HepG2 (cell line): ENCODE data around the gene STC2. TPM values are rescaled to one million over a fixed set of nuclear protein-coding genes. Genes with fewer than 3 reads are reported as not detected.

Experiments
- CCDC6 ChIP-seq: sonication (generic); formaldehyde crosslinking; IDR thresholded peaks from 2 replicates; pipeline ENCODE4 v1.8.1; 2022; ENCODE audit warnings: mild to moderate bottlenecking, missing genetic modification reagents, moderate library complexity
- FLYWCH1 ChIP-seq: sonication (generic); formaldehyde crosslinking; IDR thresholded peaks from 2 replicates; pipeline ENCODE4 v1.8.1; 2023; ENCODE audit warnings: mild to moderate bottlenecking, missing genetic modification reagents
- HDAC1 ChIP-seq: sonication (generic); formaldehyde crosslinking; IDR thresholded peaks from 2 replicates; pipeline ENCODE4 v1.5.1; 2020; ENCODE audit warnings: mild to moderate bottlenecking, missing genetic modification reagents
- HNF1B ChIP-seq: sonication (generic); formaldehyde crosslinking; IDR thresholded peaks from 2 replicates; pipeline ENCODE4 v1.5.1; 2020; ENCODE audit warnings: mild to moderate bottlenecking, moderate library complexity, missing genetic modification reagents
- IRF9 ChIP-seq: sonication (generic); formaldehyde crosslinking; IDR thresholded peaks from 2 replicates; pipeline ENCODE4 v1.8.0; 2022; ENCODE audit warnings: missing genetic modification reagents, mild to moderate bottlenecking, borderline replicate concordance
- NR2F6 ChIP-seq, 2 experiments: IDR thresholded peaks; 2 replicates each; pipeline ENCODE4 v1.6.1; 2016; ENCODE audit warnings: antibody characterized with exemption in 1 of 2, mild to moderate bottlenecking in 1 of 2
- PRMT3 ChIP-seq: sonication (generic); formaldehyde crosslinking; IDR thresholded peaks from 2 replicates; pipeline ENCODE4 v1.8.1; 2022; ENCODE audit warnings: low read depth, mild to moderate bottlenecking, moderate library complexity, missing genetic modification reagents, borderline replicate concordance
- RXRB ChIP-seq: IDR thresholded peaks from 2 replicates; pipeline ENCODE4 v1.6.1; 2016; ENCODE audit warnings: borderline replicate concordance, missing genetic modification reagents, missing compliant biosample characterization
- YEATS4 ChIP-seq: sonication (generic); formaldehyde crosslinking; IDR thresholded peaks from 2 replicates; pipeline ENCODE4 v1.4.0; 2020; ENCODE audit warnings: missing genetic modification reagents, borderline replicate concordance
- ZBTB25 ChIP-seq: IDR thresholded peaks from 2 replicates; pipeline ENCODE4 v1.6.1; 2018; ENCODE audit warnings: missing genetic modification reagents
- ZFYVE20 ChIP-seq: sonication (generic); formaldehyde crosslinking; IDR thresholded peaks from 2 replicates; pipeline ENCODE4 v1.8.0; 2023; ENCODE audit warnings: low read depth, mild to moderate bottlenecking, moderate library complexity, missing genetic modification reagents, borderline replicate concordance
- ZNF124 ChIP-seq: sonication (generic); formaldehyde crosslinking; IDR thresholded peaks from 2 replicates; pipeline ENCODE4 v1.4.0; 2020; ENCODE audit warnings: missing genetic modification reagents
- ZNF326 ChIP-seq: sonication (generic); formaldehyde crosslinking; IDR thresholded peaks from 2 replicates; pipeline ENCODE4 v1.4.0; 2020; ENCODE audit warnings: missing genetic modification reagents, borderline replicate concordance
- ZNF44 ChIP-seq: sonication (generic); formaldehyde crosslinking; IDR thresholded peaks from 2 replicates; pipeline ENCODE4 v1.5.1; 2020; ENCODE audit warnings: mild to moderate bottlenecking, missing genetic modification reagents
- ZNF549 ChIP-seq: sonication (generic); formaldehyde crosslinking; IDR thresholded peaks from 2 replicates; pipeline ENCODE4 v1.5.0; 2020; ENCODE audit warnings: missing genetic modification reagents
- ZNF724P ChIP-seq: sonication (generic); formaldehyde crosslinking; IDR thresholded peaks from 2 replicates; pipeline ENCODE4 v1.8.0; 2022; ENCODE audit warnings: missing genetic modification reagents, borderline replicate concordance
- ZNF768 ChIP-seq: sonication (generic); formaldehyde crosslinking; IDR thresholded peaks from 2 replicates; pipeline ENCODE4 v1.4.0; 2020; ENCODE audit warnings: missing genetic modification reagents
- polyA plus RNA-seq, 8 experiments: library from polyadenylated mRNA; depleted of rRNA in 3 of 8; stranded (reverse) in 7 of 8; unstranded in 1 of 8; fragments of >200 nt; fragmentation: Illumina TruSeq in 4 of 8; extraction: Trizol in 4 of 8; gene quantifications; 2 replicates each; pipeline versions ENCODE4 v1.2.1 to v1.2.3, GENCODE V29; 2011 to 2016; ENCODE audit warnings: low read depth in 4 of 8, missing spikeins in 1 of 8, mixed read lengths in 1 of 8; ENCODE audit not compliant: insufficient read depth in 1 of 8
- total RNA-seq, 5 experiments: library from RNA; depleted of rRNA; stranded (reverse); fragments of >200 nt; fragmentation: Illumina TruSeq; extraction: Trizol; gene quantifications; 2 replicates each; pipeline ENCODE4 v1.2.3, GENCODE V29; 2016; ENCODE audit warnings: low read depth in 1 of 5
- TF ChIP-seq, protein P1 (sequence below): sonication (generic); formaldehyde crosslinking; conservative IDR thresholded peaks from 2 replicates; pipeline ENCODE4 v1.4.0; 2020; ENCODE audit warnings: missing genetic modification reagents
- TF ChIP-seq, protein P2 (sequence below): IDR thresholded peaks from 2 replicates; pipeline ENCODE4 v1.6.1; 2016
- TF ChIP-seq, protein P3 (sequence below): IDR thresholded peaks from 2 replicates; pipeline ENCODE4 v1.6.1; 2018; ENCODE audit warnings: missing genetic modification reagents, mild to moderate bottlenecking, missing compliant biosample characterization

The STC2 gene
- total and polyA plus RNA-seq, 2 of the 13 experiments (the other 11 are each of a cell fraction or from before 2014, with no cell fraction given), result 27.1 to 69.2 TPM

- TF ChIP-seq ZNF124 (peak; percentile 31; the same call in 1 of the 2 replicates), ZNF326 (CRISPR knock-in tag) (no peak), ZNF44 (CRISPR knock-in tag) (no peak), ZBTB25 (0 out of 2 replicates have a peak, but pooled peaks have one; percentile 47), RXRB (CRISPR knock-in tag) (peak; percentile 63), IRF9 (CRISPR knock-in tag) (no peak), ZNF768 (CRISPR knock-in tag) (peak; percentile 38; the same call in 1 of the 2 replicates), NR2F6 (IDR thresholded peaks at IDR 0.05) (no peak), NR2F6 (CRISPR knock-in tag; IDR thresholded peaks at IDR 0.05) (peak; percentile 23; the same call in 1 of the 2 replicates), HDAC1 (CRISPR knock-in tag) (peak; percentile 65), ZNF549 (CRISPR knock-in tag) (no peak), FLYWCH1 (CRISPR knock-in tag) (no peak), HNF1B (CRISPR knock-in tag) (peak; percentile 68), ZNF724P (no peak), CCDC6 (CRISPR knock-in tag) (peak; percentile 53; the same call in 1 of the 2 replicates), YEATS4 (CRISPR knock-in tag) (peak; percentile 45; the same call in 1 of the 2 replicates), PRMT3 (0 out of 2 replicates have a peak, but pooled peaks have one; percentile 72), ZFYVE20 (CRISPR knock-in tag) (no peak)
- TF ChIP-seq, protein P1, sequence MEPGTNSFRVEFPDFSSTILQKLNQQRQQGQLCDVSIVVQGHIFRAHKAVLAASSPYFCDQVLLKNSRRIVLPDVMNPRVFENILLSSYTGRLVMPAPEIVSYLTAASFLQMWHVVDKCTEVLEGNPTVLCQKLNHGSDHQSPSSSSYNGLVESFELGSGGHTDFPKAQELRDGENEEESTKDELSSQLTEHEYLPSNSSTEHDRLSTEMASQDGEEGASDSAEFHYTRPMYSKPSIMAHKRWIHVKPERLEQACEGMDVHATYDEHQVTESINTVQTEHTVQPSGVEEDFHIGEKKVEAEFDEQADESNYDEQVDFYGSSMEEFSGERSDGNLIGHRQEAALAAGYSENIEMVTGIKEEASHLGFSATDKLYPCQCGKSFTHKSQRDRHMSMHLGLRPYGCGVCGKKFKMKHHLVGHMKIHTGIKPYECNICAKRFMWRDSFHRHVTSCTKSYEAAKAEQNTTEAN (CRISPR knock-in tag), result peak; percentile 44; the same call in 1 of the 2 replicates
- TF ChIP-seq, protein P2, sequence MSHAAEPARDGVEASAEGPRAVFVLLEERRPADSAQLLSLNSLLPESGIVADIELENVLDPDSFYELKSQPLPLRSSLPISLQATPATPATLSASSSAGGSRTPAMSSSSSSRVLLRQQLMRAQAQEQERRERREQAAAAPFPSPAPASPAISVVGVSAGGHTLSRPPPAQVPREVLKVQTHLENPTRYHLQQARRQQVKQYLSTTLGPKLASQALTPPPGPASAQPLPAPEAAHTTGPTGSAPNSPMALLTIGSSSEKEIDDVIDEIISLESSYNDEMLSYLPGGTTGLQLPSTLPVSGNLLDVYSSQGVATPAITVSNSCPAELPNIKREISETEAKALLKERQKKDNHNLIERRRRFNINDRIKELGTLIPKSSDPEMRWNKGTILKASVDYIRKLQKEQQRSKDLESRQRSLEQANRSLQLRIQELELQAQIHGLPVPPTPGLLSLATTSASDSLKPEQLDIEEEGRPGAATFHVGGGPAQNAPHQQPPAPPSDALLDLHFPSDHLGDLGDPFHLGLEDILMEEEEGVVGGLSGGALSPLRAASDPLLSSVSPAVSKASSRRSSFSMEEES (CRISPR knock-in tag), result peak; percentile 58; the same call in 1 of the 2 replicates
- TF ChIP-seq, protein P3, sequence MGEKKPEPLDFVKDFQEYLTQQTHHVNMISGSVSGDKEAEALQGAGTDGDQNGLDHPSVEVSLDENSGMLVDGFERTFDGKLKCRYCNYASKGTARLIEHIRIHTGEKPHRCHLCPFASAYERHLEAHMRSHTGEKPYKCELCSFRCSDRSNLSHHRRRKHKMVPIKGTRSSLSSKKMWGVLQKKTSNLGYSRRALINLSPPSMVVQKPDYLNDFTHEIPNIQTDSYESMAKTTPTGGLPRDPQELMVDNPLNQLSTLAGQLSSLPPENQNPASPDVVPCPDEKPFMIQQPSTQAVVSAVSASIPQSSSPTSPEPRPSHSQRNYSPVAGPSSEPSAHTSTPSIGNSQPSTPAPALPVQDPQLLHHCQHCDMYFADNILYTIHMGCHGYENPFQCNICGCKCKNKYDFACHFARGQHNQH (CRISPR knock-in tag), result peak; percentile 72
Measured at GRCh38 chr5:173331956-173332479, 3.8 kb upstream of the STC2 start (continued).
